ENCODE measurements around the gene CEBPA.

Gene CEBPA

DNA sequence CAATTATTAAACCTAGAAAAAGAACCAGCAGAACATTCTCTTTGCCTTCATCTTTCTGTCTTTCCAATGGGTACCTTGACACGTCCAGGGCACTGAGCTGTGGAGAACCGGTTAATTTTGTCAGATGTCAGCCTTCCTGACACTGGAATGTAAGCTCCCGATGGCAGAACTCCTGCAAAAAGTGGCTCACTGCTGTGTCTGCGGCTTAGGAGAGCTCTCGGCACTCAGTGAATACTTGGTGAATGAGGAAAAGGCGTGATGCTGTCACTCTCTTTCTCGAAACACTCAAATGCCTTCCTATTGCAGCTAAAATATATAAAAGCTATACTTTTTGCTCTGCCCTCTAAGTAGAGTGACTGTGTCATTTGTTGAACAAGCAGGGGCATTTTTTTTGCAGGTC lies 17.6 kb downstream of the CEBPA start:
- no peak for DNase-seq

DNA sequence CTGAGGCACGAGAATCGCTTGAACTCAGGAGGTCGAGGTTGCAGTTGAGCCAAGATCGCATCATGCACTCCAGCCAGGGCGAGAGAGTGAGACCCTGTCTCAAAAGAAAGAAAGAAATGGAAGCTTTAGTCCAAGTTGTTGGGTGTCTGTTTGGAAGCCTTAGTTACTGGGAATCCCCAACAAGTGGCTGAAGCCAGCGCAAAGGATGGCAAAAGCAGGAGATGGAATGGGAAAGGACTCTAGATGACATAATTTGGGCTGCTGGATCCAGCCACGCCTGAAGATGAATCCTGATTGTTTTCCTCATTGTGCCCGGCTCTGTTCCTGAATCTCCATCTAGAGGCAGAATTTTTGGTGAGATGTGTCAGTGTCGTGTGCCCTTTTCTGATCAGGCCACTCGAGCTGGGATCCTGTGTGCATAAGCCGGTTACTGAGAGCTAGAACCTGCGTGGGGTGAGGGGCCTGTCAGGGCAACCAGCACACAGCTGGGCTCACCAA lies 18.1 kb downstream of the CEBPA start:
- DNase-seq = no peak

- DNase-seq = no peak
These were observed 18.7 kb downstream of the CEBPA start for GRCh38 chr19:33283589-33283988.

GRCh38 chr19:33282036-33282671 lies 20.2 kb downstream of the CEBPA start:
- DNase-seq = no peak

DNA sequence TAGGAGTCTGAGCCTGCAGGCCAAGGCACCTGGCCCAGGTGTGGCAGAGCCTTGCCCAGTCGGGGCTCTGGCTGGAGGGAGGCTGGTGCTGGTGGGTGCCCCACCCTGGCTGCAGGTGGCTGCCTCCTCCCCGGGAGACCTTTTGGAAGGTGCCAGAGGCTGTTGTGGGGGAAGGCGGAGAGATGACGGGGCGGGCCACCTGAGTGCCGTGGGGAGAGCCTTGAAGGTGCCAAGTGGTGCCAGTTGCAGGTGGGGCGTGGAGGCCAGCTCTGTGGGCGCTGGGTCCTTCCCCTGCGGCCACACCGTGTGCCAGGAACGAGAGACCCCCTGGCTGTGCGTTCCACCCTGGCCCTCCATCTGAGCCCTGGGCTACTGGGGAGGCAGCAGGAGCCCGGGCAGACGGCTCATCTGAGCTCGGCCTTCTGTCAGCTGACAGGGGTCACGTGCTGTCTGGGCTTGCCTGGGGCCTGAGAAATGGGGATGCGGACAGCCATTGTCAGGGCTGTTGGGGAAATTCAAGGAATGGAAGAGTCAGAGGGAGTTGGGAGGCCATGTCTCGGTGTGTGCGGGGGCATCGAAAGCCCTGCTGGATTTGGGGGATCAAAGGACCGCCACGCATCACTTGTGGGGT lies 20.9 kb downstream of the CEBPA start:
- no peak for DNase-seq

GRCh38 chr19:33280351-33280921 lies 21.9 kb downstream of the CEBPA start:
- DNase-seq = no peak

- DNase-seq = no peak
These were observed 22.6 kb downstream of the CEBPA start for GRCh38 chr19:33279430-33280350.

GRCh38 chr19:33278403-33279269 lies 23.7 kb downstream of the CEBPA start:
- DNase-seq = no peak

DNA sequence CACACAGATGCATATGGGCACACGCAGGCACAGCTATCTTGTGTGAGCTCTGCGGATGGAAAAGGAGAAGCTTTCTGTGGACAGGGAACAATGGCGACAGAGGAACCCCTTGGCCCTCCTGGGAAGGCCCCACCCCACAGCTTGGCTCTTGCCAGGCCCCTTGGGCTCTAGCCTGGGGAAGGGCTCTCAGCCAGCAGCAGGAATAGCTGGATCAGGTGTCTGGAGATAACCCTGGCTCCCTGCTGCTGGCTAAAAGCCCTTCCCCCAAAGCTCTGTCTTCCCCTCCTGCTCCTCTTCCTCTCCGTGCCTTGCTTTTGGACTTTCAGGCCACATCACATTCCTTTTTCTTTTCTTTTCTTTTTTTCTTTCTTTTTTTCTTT lies 24.3 kb downstream of the CEBPA start:
- no peak for DNase-seq

- no peak for DNase-seq
These were observed 24.9 kb downstream of the CEBPA start for GRCh38 chr19:33277434-33277833.

- DNase-seq = no peak
These were observed 26.3 kb downstream of the CEBPA start for GRCh38 chr19:33275933-33276619.

DNA sequence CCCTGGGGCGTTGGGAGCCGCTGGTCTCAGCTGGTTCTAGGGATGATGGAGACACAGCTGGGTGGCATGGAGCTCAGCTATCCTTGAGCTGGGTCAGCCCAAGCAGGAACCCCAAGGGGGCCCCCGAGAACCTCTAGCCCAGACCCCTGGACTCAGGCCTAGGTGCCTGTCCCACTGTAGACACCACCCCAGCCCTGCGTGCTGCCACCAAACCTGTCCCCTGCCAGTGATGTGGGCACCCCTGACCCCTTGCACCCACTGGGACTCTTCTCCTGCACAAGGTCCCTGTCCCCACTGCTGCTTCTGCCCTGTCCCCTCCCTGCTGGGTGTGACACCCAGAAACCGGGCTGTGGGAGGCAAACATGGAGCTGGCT lies 26.8 kb downstream of the CEBPA start:
- no peak for DNase-seq

GRCh38 chr19:33274663-33275558 lies 27.4 kb downstream of the CEBPA start:
- DNase-seq = no peak

- no peak for DNase-seq
These were observed 28.3 kb downstream of the CEBPA start for GRCh38 chr19:33273881-33274662.

- no peak for DNase-seq
These were observed 29.1 kb downstream of the CEBPA start for GRCh38 chr19:33273065-33273736.

GRCh38 chr19:33271246-33272021 lies 30.9 kb downstream of the CEBPA start:
- DNase-seq = no peak

DNA sequence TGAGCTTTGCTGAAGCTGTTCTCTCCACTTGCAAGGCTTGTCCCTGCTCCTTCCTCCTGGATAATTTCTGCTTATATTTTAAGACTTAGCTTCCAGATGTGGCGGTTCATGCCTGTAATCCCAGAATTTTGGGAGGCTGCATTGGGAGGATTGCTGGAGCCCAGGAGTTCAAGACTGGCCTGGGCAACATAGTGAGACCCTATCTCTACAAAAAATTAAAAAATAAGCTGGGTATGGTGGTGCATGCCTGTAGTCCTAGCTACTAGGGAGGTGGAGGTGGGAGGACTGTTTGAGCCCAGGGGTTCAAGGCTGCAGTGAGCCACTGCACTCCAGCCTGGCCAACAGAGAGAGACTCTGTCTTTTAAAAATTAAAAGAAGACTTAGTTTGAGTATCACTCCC lies 31.6 kb downstream of the CEBPA start:
- no peak for DNase-seq

DNA sequence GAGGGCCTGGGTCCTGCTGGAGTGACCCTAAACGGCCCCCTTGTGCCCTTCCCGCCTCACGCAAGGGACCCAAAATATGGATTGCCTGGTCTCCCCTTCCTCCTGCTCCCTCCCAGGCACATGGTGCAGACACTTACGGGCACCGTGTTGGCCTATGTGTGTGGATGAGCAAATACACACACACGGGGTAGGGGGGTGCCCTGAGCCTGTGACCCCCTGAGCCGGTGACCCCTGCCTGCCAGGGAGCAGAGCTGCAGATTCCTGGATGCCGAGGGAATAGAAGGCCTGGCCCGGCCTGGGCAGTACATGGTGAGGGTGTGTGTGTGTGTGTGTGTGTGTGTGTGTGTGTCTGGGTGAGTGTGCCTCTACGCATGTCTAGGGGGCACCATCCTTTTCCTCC lies 33.3 kb downstream of the CEBPA start:
- DNase-seq = no peak

All from NCI-H1436 treated with DMSO at 0.1 percent for 48 hours (cell line).